Lung (tissue), 12 donors: ENCODE measurements around the gene TPRKB. TPM values are rescaled to one million over a fixed set of nuclear protein-coding genes. Genes with fewer than 3 reads are reported as not detected.

Source experiments
- ATAC-seq: fragments of 200-7000 bp; cut with Tn5 transposase; one replicate; pipeline ENCODE4 v1.9.1; 2020; ENCODE audit warnings: moderate number of reproducible peaks; ENCODE audit not compliant: insufficient read depth, low FRiP score
- DNase-seq, 3 donors: peaks; one replicate each; pipeline ENCODE4 v3.0.0-alpha.2; 2013 to 2017
- H3K27ac ChIP-seq, 2 donors: one replicate each; pipeline ENCODE4 v1.5.1; 2013; ENCODE audit warnings: mild to moderate bottlenecking in 2 of 2, moderate library complexity in 2 of 2, control low read depth in 1 of 2, inconsistent platforms in 1 of 2, low read depth in 1 of 2, low read length in 1 of 2
- H3K27me3 ChIP-seq, 3 donors: one replicate each; pipeline ENCODE4 v1.5.1; 2013; ENCODE audit warnings: low read length in 2 of 3; ENCODE audit not compliant: control insufficient read depth in 3 of 3, insufficient read depth in 3 of 3
- H3K36me3 ChIP-seq, 4 donors: one replicate each; pipeline ENCODE4 v1.5.1; 2013; ENCODE audit warnings: low read length in 4 of 4, mild to moderate bottlenecking in 1 of 4, moderate library complexity in 1 of 4; ENCODE audit not compliant: control insufficient read depth in 4 of 4, insufficient read depth in 4 of 4
- H3K4me1 ChIP-seq, 5 donors: one replicate each; pipeline ENCODE4 v1.5.1; 2013; ENCODE audit warnings: low read length in 5 of 5, mild to moderate bottlenecking in 2 of 5, moderate library complexity in 1 of 5; ENCODE audit not compliant: control insufficient read depth in 5 of 5, insufficient read depth in 5 of 5
- H3K4me3 ChIP-seq: one replicate; pipeline ENCODE4 v1.5.1; 2013; ENCODE audit warnings: mild to moderate bottlenecking, control low read depth, moderate library complexity
- H3K9ac ChIP-seq, 2 donors: one replicate each; pipeline ENCODE4 v1.5.1; 2013; ENCODE audit warnings: low read length in 2 of 2, control low read depth in 1 of 2; ENCODE audit not compliant: insufficient read depth in 1 of 2
- H3K9me3 ChIP-seq, 4 donors: one replicate each; pipeline ENCODE4 v1.5.1; 2013; ENCODE audit warnings: low read length in 3 of 4, mild to moderate bottlenecking in 1 of 4, moderate library complexity in 1 of 4; ENCODE audit not compliant: control insufficient read depth in 4 of 4, insufficient read depth in 3 of 4
- CTCF ChIP-seq: IDR thresholded peaks from 2 replicates; pipeline ENCODE4 v1.5.1; 2012; ENCODE audit warnings: mild to moderate bottlenecking; ENCODE audit errors: control extremely low read depth, extremely low read depth
- WGBS, 2 donors: extraction: QIAGEN DNeasy Blood & Tissue Kit; methylation state at CpG; one replicate each; pipeline ENCODE4 v1.1.7; 2013; 5-methylcytosine and 5-hydroxymethylcytosine counted together
- polyA plus RNA-seq, 2 donors: library from polyadenylated mRNA; stranded (reverse); fragments of 200-250 nt; gene quantifications; one replicate each; pipeline ENCODE4 v1.2.1, GENCODE V29; 2013
- total RNA-seq, 2 donors: library from RNA; depleted of rRNA in 1 of 2; stranded (reverse); fragments of >200 nt in 1 of 2; gene quantifications; one replicate each; pipeline ENCODE4 v1.2.1, GENCODE V29; 2014 to 2021
- donor health status: control.
- donor health status: control.
- donor health status: Bipolar disorder and iron deficiency.
- donor health status: healthy.
- donor health status: DM: yes; HTN: yes; CAD: no.

TPRKB gene
- total and polyA plus RNA-seq, 4 donors, result 15.1 to 54.2 (median 25.6) TPM

GRCh38 chr2:73772819-73773218 lies 35.7 kb upstream of the TPRKB start:
- Histone ChIP-seq H3K9ac (no peak overlapping the region), H3K9me3 (no peaks in the 10 kb centered on the region), H3K4me3 (no peak overlapping the region), H3K27ac (no peak overlapping the region), H3K4me1 (peaks cover 0 to 4% (median 0%) of the 10 kb centered on the region in 5 donors), H3K36me3 (peaks cover 15 to 41% (median 21%) of the 10 kb centered on the region in 4 donors), H3K27me3 (no peaks in the 10 kb centered on the region)
- DNase-seq (no peak), ATAC-seq (no peak)
- no peak for TF ChIP-seq CTCF

GRCh38 chr2:73770725-73771124 lies 33.6 kb upstream of the TPRKB start:
- Histone ChIP-seq H3K4me1 (no peaks in the 10 kb centered on the region), H3K27ac (no peak overlapping the region), H3K36me3 (peaks cover 14 to 44% (median 21%) of the 10 kb centered on the region in 4 donors), H3K9ac (no peak overlapping the region), H3K4me3 (no peak overlapping the region), H3K27me3 (no peaks in the 10 kb centered on the region), H3K9me3 (no peaks in the 10 kb centered on the region)
- ATAC-seq, result no peak
- 90 to 93% methylated on average over 3 of the region's 3 CpGs for WGBS, 2 donors
- no peak for TF ChIP-seq CTCF
- DNase-seq, result no peak

- Histone ChIP-seq H3K27me3 (no peaks in the 10 kb centered on the region), H3K36me3 (peaks cover 20 to 40% (median 25%) of the 10 kb centered on the region in 4 donors), H3K9ac (no peak overlapping the region), H3K4me1 (no peaks in the 10 kb centered on the region), H3K27ac (no peak overlapping the region), H3K9me3 (no peaks in the 10 kb centered on the region), H3K4me3 (no peak overlapping the region)
- DNase-seq (no peak), ATAC-seq (no peak)
- WGBS, 2 donors, result 89 to 95% methylated on average over 4 of the region's 4 CpGs
- TF ChIP-seq CTCF, result no peak
Measured at GRCh38 chr2:73766994-73767393, 29.8 kb upstream of the TPRKB start.

GRCh38 chr2:73766349-73766748 lies 29.2 kb upstream of the TPRKB start:
- Histone ChIP-seq H3K36me3 (peaks cover 22 to 39% (median 25%) of the 10 kb centered on the region in 4 donors), H3K9me3 (no peaks in the 10 kb centered on the region), H3K27me3 (no peaks in the 10 kb centered on the region), H3K4me1 (no peaks in the 10 kb centered on the region), H3K4me3 (no peak overlapping the region), H3K9ac (no peak overlapping the region), H3K27ac (no peak overlapping the region)
- no peak for TF ChIP-seq CTCF
- 93 to 99% methylated on average over 1 of the region's 1 CpG for WGBS, 2 donors
- DNase-seq, result no peak
- ATAC-seq, result no peak
